Measurements from ENCODE around the gene PBRM1. TPM values are rescaled to one million over a fixed set of nuclear protein-coding genes. Genes with fewer than 3 reads are reported as not detected.
A peak's percentile ranks its signal among the peaks of the same experiment; 100 is the strongest.

Gene PBRM1
- total RNA-seq, 2 experiments from 2014 or later = 47.6 to 48.1 TPM

- H3K4me3 ChIP-seq (ENCODE audit: low read length) = no peak overlapping the region
- no peak for DNase-seq
- H3K27ac ChIP-seq (ENCODE audit: low read depth in 1 of 2, low read length in 2 of 2) = no peak overlapping the region
- peaks cover 20% of the 10 kb centered on the region for H3K36me3 ChIP-seq (ENCODE audit: insufficient read depth, low read length)
- H3K27me3 ChIP-seq (ENCODE audit: control insufficient read depth in 1 of 2, insufficient read depth in 2 of 2, low read length in 2 of 2) = no peaks in the 10 kb centered on the region
- no peaks in the 10 kb centered on the region for H3K4me1 ChIP-seq (ENCODE audit: insufficient read depth, low read length)
- ChIA-PET POLR2A (interaction anchor here (0.6 kb wide), 1 partner anchor 25 kb away, joined by 5 read pairs; no protein-coding TSS in a partner anchor), CTCF (interaction anchor here (1.1 kb wide), 1 partner anchor 10 kb away, joined by 4 read pairs; no protein-coding TSS in a partner anchor)
- Mint-ChIP-seq H3K4me3 (no peak overlapping the region), H3K4me1 (ENCODE audit: low read depth) (no peaks in the 10 kb centered on the region), H3K36me3 (ENCODE audit: low read depth) (peaks cover 69% of the 10 kb centered on the region), H3K27me3 (no peaks in the 10 kb centered on the region), H3K27ac (peak overlapping the region; percentile 22), H3K9me3 (no peaks in the 10 kb centered on the region)
- intact Hi-C loops (cut with DNase I, micrococcal nuclease) = no loop called here
- no peak for ATAC-seq (ENCODE audit: poor library complexity)
- no peaks in the 10 kb centered on the region for H3K9me3 ChIP-seq (ENCODE audit: control insufficient read depth in 1 of 2, insufficient read depth in 1 of 2, low read length in 2 of 2)
- no peak for TF ChIP-seq CTCF (IDR thresholded peaks at IDR 0.05)
Measured at GRCh38 chr3:52593103-52593502, 92.6 kb downstream of the PBRM1 start.

- DNase-seq = no peak
- H3K36me3 Mint-ChIP-seq (ENCODE audit: low read depth) = peaks cover 86% of the 10 kb centered on the region
- intact Hi-C loops (cut with DNase I, micrococcal nuclease) = no loop called here
- H3K9me3 ChIP-seq (ENCODE audit: control insufficient read depth in 1 of 2, insufficient read depth in 1 of 2, low read length in 2 of 2) = no peaks in the 10 kb centered on the region
- no peaks in the 10 kb centered on the region for H3K9me3 Mint-ChIP-seq
- H3K4me3 Mint-ChIP-seq = no peak overlapping the region
- no peak overlapping the region for H3K27ac ChIP-seq (ENCODE audit: low read depth in 1 of 2, low read length in 2 of 2)
- no peaks in the 10 kb centered on the region for H3K27me3 ChIP-seq (ENCODE audit: control insufficient read depth in 1 of 2, insufficient read depth in 2 of 2, low read length in 2 of 2)
- H3K4me3 ChIP-seq (ENCODE audit: low read length) = no peak overlapping the region
- peaks cover 54% of the 10 kb centered on the region for H3K36me3 ChIP-seq (ENCODE audit: insufficient read depth, low read length)
- H3K27ac Mint-ChIP-seq = no peak overlapping the region
- ChIA-PET POLR2A (no interaction called here), CTCF (no interaction called here)
- no peaks in the 10 kb centered on the region for H3K4me1 ChIP-seq (ENCODE audit: insufficient read depth, low read length)
- no peaks in the 10 kb centered on the region for H3K4me1 Mint-ChIP-seq (ENCODE audit: low read depth)
- no peaks in the 10 kb centered on the region for H3K27me3 Mint-ChIP-seq
- TF ChIP-seq CTCF (IDR thresholded peaks at IDR 0.05) = no peak
- no peak for ATAC-seq (ENCODE audit: poor library complexity)
Measured at GRCh38 chr3:52574056-52574965, 111.4 kb downstream of the PBRM1 start.

- no peak for TF ChIP-seq CTCF (IDR thresholded peaks at IDR 0.05)
- ATAC-seq (ENCODE audit: poor library complexity) = no peak
- no peak overlapping the region for H3K4me3 Mint-ChIP-seq
- Histone ChIP-seq H3K4me1 (ENCODE audit: insufficient read depth, low read length) (no peaks in the 10 kb centered on the region), H3K9me3 (ENCODE audit: control insufficient read depth in 1 of 2, insufficient read depth in 1 of 2, low read length in 2 of 2) (no peaks in the 10 kb centered on the region), H3K27me3 (ENCODE audit: control insufficient read depth in 1 of 2, insufficient read depth in 2 of 2, low read length in 2 of 2) (no peaks in the 10 kb centered on the region), H3K4me3 (ENCODE audit: low read length) (no peak overlapping the region), H3K36me3 (ENCODE audit: insufficient read depth, low read length) (peaks cover 37% of the 10 kb centered on the region), H3K27ac (ENCODE audit: low read depth in 1 of 2, low read length in 2 of 2) (no peak overlapping the region)
- H3K27ac Mint-ChIP-seq = no peak overlapping the region
- H3K9me3 Mint-ChIP-seq = no peaks in the 10 kb centered on the region
- H3K4me1 Mint-ChIP-seq (ENCODE audit: low read depth) = no peaks in the 10 kb centered on the region
- intact Hi-C loops (cut with DNase I, micrococcal nuclease) = no loop called here
- CTCF ChIA-PET = no interaction called here
- H3K27me3 Mint-ChIP-seq = no peaks in the 10 kb centered on the region
- peaks cover 68% of the 10 kb centered on the region for H3K36me3 Mint-ChIP-seq (ENCODE audit: low read depth)
- POLR2A ChIA-PET = no interaction called here
- DNase-seq = no peak
Measured at GRCh38 chr3:52572221-52572620, 113.5 kb downstream of the PBRM1 start.
